Measurements from ENCODE around the gene SOS2.

DNA sequence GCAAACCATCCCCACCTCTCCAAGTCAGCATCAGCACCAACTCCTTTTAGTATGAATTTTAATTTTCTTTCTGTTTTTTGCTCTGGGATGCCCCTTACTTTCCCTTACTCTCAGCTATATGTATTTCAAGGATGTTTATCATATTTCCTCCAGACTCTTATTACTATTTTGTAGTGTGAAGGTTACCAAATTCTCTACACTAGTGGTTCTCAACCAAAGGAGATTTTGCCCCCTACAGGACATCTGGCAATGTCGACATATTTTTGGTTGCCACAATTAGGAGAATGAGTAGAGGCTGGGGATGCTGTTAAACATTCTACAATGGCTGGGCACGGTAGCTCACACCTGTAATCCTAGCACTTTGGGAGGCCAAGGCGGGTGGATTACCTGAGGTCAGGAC, 29.1 kb upstream of the SOS2 start:
- TF ChIP-seq, protein P1, sequence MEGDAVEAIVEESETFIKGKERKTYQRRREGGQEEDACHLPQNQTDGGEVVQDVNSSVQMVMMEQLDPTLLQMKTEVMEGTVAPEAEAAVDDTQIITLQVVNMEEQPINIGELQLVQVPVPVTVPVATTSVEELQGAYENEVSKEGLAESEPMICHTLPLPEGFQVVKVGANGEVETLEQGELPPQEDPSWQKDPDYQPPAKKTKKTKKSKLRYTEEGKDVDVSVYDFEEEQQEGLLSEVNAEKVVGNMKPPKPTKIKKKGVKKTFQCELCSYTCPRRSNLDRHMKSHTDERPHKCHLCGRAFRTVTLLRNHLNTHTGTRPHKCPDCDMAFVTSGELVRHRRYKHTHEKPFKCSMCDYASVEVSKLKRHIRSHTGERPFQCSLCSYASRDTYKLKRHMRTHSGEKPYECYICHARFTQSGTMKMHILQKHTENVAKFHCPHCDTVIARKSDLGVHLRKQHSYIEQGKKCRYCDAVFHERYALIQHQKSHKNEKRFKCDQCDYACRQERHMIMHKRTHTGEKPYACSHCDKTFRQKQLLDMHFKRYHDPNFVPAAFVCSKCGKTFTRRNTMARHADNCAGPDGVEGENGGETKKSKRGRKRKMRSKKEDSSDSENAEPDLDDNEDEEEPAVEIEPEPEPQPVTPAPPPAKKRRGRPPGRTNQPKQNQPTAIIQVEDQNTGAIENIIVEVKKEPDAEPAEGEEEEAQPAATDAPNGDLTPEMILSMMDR (IDR thresholded peaks at IDR 0.05; ENCODE audit: control extremely low read depth in 1 of 3, insufficient read depth in 1 of 3, low read depth in 1 of 3, low read length in 3 of 3): peak in 2 of 3 experiments; percentile 36 to 53; a peak in 2 of 4 replicates
- TF ChIP-seq EGR1 (IDR thresholded peaks at IDR 0.05; ENCODE audit: borderline replicate concordance, low read depth, low read length) (no peak), YY1 (IDR thresholded peaks at IDR 0.05; ENCODE audit: low read depth, low read length) (no peak), POLR2AphosphoS5 (IDR thresholded peaks at IDR 0.05; ENCODE audit: low read depth, low read length) (no peak), JUN (IDR thresholded peaks at IDR 0.05; ENCODE audit: low read depth, low read length) (no peak), POLR2A (IDR thresholded peaks at IDR 0.05; ENCODE audit: control extremely low read depth in 1 of 2, low read depth in 2 of 2, low read length in 2 of 2) (no peak)

All from H1 (cell line).